ENCODE measurements around the gene SIRPB1. TPM values are rescaled to one million over a fixed set of nuclear protein-coding genes. Genes with fewer than 3 reads are reported as not detected.
"Not testable (repeated sequence)": the region's sequence is repeated elsewhere in the genome, so short reads cannot be mapped to it uniquely, and the experiment has no call there.

Gene SIRPB1
- polyA plus RNA-seq, 4 donors = 0.22 to 1.5 (median 0.54) TPM; not detected in 1

- H3K27ac ChIP-seq (ENCODE audit: low read depth in 1 of 3, low read length in 2 of 3) = no peak overlapping the region
- FAIRE-seq (no peak), DNase-seq (no peak)
- peaks cover 0 to 5% of the 10 kb centered on the region in 2 donors for H3K9me3 ChIP-seq (ENCODE audit: control insufficient read depth in 2 of 2, insufficient read depth in 1 of 2, low read depth in 1 of 2, low read length in 1 of 2)
- no peak overlapping the region for H3K4me3 ChIP-seq (ENCODE audit: low read depth in 1 of 3, low read length in 3 of 3)
- H3K4me1 ChIP-seq (ENCODE audit: control insufficient read depth in 3 of 3, insufficient read depth in 2 of 3, low read depth in 1 of 3, low read length in 2 of 3) = peaks cover 0 to 8% (median 0%) of the 10 kb centered on the region in 3 donors
- 89 to 94% (median 94%) methylated on average over 14 of the region's 14 CpGs for WGBS, 3 donors
- no peaks in the 10 kb centered on the region for H3K36me3 ChIP-seq (ENCODE audit: control insufficient read depth in 3 of 3, insufficient read depth in 2 of 3, low read depth in 1 of 3, low read length in 3 of 3)
- H3K27me3 ChIP-seq (ENCODE audit: control insufficient read depth in 3 of 3, insufficient read depth in 3 of 3, low read length in 3 of 3) = no peaks in the 10 kb centered on the region
Observed at GRCh38 chr20:1623501-1624205, 3.8 kb upstream of the SIRPB1 start.

GRCh38 chr20:1622450-1622849 lies 2.6 kb upstream of the SIRPB1 start:
- Histone ChIP-seq H3K36me3 (ENCODE audit: control insufficient read depth in 3 of 3, insufficient read depth in 2 of 3, low read depth in 1 of 3, low read length in 3 of 3) (no peaks in the 10 kb centered on the region), H3K4me3 (ENCODE audit: low read depth in 1 of 3, low read length in 3 of 3) (no peak overlapping the region), H3K4me1 (ENCODE audit: control insufficient read depth in 3 of 3, insufficient read depth in 2 of 3, low read depth in 1 of 3, low read length in 2 of 3) (peaks cover 0 to 8% (median 0%) of the 10 kb centered on the region in 3 donors), H3K27ac (ENCODE audit: low read depth in 1 of 3, low read length in 2 of 3) (no peak overlapping the region), H3K9me3 (ENCODE audit: control insufficient read depth in 2 of 2, insufficient read depth in 1 of 2, low read depth in 1 of 2, low read length in 1 of 2) (peaks cover 0 to 7% of the 10 kb centered on the region in 2 donors), H3K27me3 (ENCODE audit: control insufficient read depth in 3 of 3, insufficient read depth in 3 of 3, low read length in 3 of 3) (no peaks in the 10 kb centered on the region)
- 0 to 4% (median 0%) methylated on average over 1 of the region's 1 CpG for WGBS, 3 donors
- DNase-seq = peak in 1 of 2 donors; percentile 20
- FAIRE-seq = no peak

GRCh38 chr20:1621316-1621715 lies 1.5 kb upstream of the SIRPB1 start:
- Histone ChIP-seq H3K27ac (ENCODE audit: low read depth in 1 of 3, low read length in 2 of 3) (no peak overlapping the region), H3K27me3 (ENCODE audit: control insufficient read depth in 3 of 3, insufficient read depth in 3 of 3, low read length in 3 of 3) (no peaks in the 10 kb centered on the region), H3K36me3 (ENCODE audit: control insufficient read depth in 3 of 3, insufficient read depth in 2 of 3, low read depth in 1 of 3, low read length in 3 of 3) (no peaks in the 10 kb centered on the region), H3K4me3 (ENCODE audit: low read depth in 1 of 3, low read length in 3 of 3) (no peak overlapping the region), H3K9me3 (ENCODE audit: control insufficient read depth in 2 of 2, insufficient read depth in 1 of 2, low read depth in 1 of 2, low read length in 1 of 2) (peaks cover 0 to 7% of the 10 kb centered on the region in 2 donors), H3K4me1 (ENCODE audit: control insufficient read depth in 3 of 3, insufficient read depth in 2 of 3, low read depth in 1 of 3, low read length in 2 of 3) (peaks cover 0 to 8% (median 0%) of the 10 kb centered on the region in 3 donors)
- WGBS, 3 donors = 77 to 93% (median 83%) methylated on average over 1 of the region's 1 CpG
- DNase-seq (no peak), FAIRE-seq (no peak)

- no peak overlapping the region for H3K27ac ChIP-seq (ENCODE audit: low read depth in 1 of 3, low read length in 2 of 3)
- FAIRE-seq = no peak
- H3K4me3 ChIP-seq (ENCODE audit: low read depth in 1 of 3, low read length in 3 of 3) = no peak overlapping the region
Observed at GRCh38 chr20:1618954-1619540, 762 bp downstream of the SIRPB1 start.

GRCh38 chr20:1618479-1618878 lies 1.3 kb downstream of the SIRPB1 start:
- no peak for DNase-seq
- FAIRE-seq = no peak
- Histone ChIP-seq H3K27me3 (ENCODE audit: control insufficient read depth in 3 of 3, insufficient read depth in 3 of 3, low read length in 3 of 3) (no peaks in the 10 kb centered on the region), H3K4me1 (ENCODE audit: control insufficient read depth in 3 of 3, insufficient read depth in 2 of 3, low read depth in 1 of 3, low read length in 2 of 3) (peaks cover 0 to 8% (median 0%) of the 10 kb centered on the region in 3 donors), H3K36me3 (ENCODE audit: control insufficient read depth in 3 of 3, insufficient read depth in 2 of 3, low read depth in 1 of 3, low read length in 3 of 3) (no peaks in the 10 kb centered on the region), H3K9me3 (ENCODE audit: control insufficient read depth in 2 of 2, insufficient read depth in 1 of 2, low read depth in 1 of 2, low read length in 1 of 2) (peaks cover 0 to 7% of the 10 kb centered on the region in 2 donors), H3K27ac (ENCODE audit: low read depth in 1 of 3, low read length in 2 of 3) (no peak overlapping the region), H3K4me3 (ENCODE audit: low read depth in 1 of 3, low read length in 3 of 3) (no peak overlapping the region)

More at GRCh38 chr20:1618954-1619540, 762 bp downstream of the SIRPB1 start:
- H3K27me3 ChIP-seq (ENCODE audit: control insufficient read depth in 3 of 3, insufficient read depth in 3 of 3, low read length in 3 of 3) = no peaks in the 10 kb centered on the region
- peaks cover 0 to 7% of the 10 kb centered on the region in 2 donors for H3K9me3 ChIP-seq (ENCODE audit: control insufficient read depth in 2 of 2, insufficient read depth in 1 of 2, low read depth in 1 of 2, low read length in 1 of 2)
- H3K36me3 ChIP-seq (ENCODE audit: control insufficient read depth in 3 of 3, insufficient read depth in 2 of 3, low read depth in 1 of 3, low read length in 3 of 3) = no peaks in the 10 kb centered on the region
- peaks cover 0 to 8% (median 0%) of the 10 kb centered on the region in 3 donors for H3K4me1 ChIP-seq (ENCODE audit: control insufficient read depth in 3 of 3, insufficient read depth in 2 of 3, low read depth in 1 of 3, low read length in 2 of 3)
- DNase-seq = no peak

GRCh38 chr20:1616858-1617434 lies 2.9 kb downstream of the SIRPB1 start:
- H3K4me3 ChIP-seq (ENCODE audit: low read depth in 1 of 3, low read length in 3 of 3) = no peak overlapping the region
- no peaks in the 10 kb centered on the region for H3K27me3 ChIP-seq (ENCODE audit: control insufficient read depth in 3 of 3, insufficient read depth in 3 of 3, low read length in 3 of 3)
- no peak for DNase-seq
- H3K36me3 ChIP-seq (ENCODE audit: control insufficient read depth in 3 of 3, insufficient read depth in 2 of 3, low read depth in 1 of 3, low read length in 3 of 3) = no peaks in the 10 kb centered on the region
- no peak overlapping the region for H3K27ac ChIP-seq (ENCODE audit: low read depth in 1 of 3, low read length in 2 of 3)
- FAIRE-seq = no peak
- H3K4me1 ChIP-seq (ENCODE audit: control insufficient read depth in 3 of 3, insufficient read depth in 2 of 3, low read depth in 1 of 3, low read length in 2 of 3) = no peaks in the 10 kb centered on the region
- peaks cover 0 to 7% of the 10 kb centered on the region in 2 donors for H3K9me3 ChIP-seq (ENCODE audit: control insufficient read depth in 2 of 2, insufficient read depth in 1 of 2, low read depth in 1 of 2, low read length in 1 of 2)

- FAIRE-seq; H3K36me3 ChIP-seq (ENCODE audit: control insufficient read depth in 3 of 3, insufficient read depth in 2 of 3, low read depth in 1 of 3, low read length in 3 of 3); H3K27me3 ChIP-seq (ENCODE audit: control insufficient read depth in 3 of 3, insufficient read depth in 3 of 3, low read length in 3 of 3); H3K4me3 ChIP-seq (ENCODE audit: low read depth in 1 of 3, low read length in 3 of 3); DNase-seq; H3K9me3 ChIP-seq (ENCODE audit: control insufficient read depth in 2 of 2, insufficient read depth in 1 of 2, low read depth in 1 of 2, low read length in 1 of 2); H3K4me1 ChIP-seq (ENCODE audit: control insufficient read depth in 3 of 3, insufficient read depth in 2 of 3, low read depth in 1 of 3, low read length in 2 of 3); H3K27ac ChIP-seq (ENCODE audit: low read depth in 1 of 3, low read length in 2 of 3): not testable (repeated sequence)
- 65 to 89% methylated on average over 4 to 5 of the region's 5 CpGs; no CpG with 5 or more reads in 1 of the 3 donors for WGBS, 3 donors
Observed at GRCh38 chr20:1610404-1610803, 9.4 kb downstream of the SIRPB1 start.

- 62 to 80% (median 67%) methylated on average over 3 of the region's 5 CpGs for WGBS, 3 donors
- H3K36me3 ChIP-seq (ENCODE audit: control insufficient read depth in 3 of 3, insufficient read depth in 2 of 3, low read depth in 1 of 3, low read length in 3 of 3) = not testable (repeated sequence)
Observed at GRCh38 chr20:1608678-1609347, 11.0 kb downstream of the SIRPB1 start.

More at GRCh38 chr20:1608678-1609347, 11.0 kb downstream of the SIRPB1 start:
- H3K9me3 ChIP-seq (ENCODE audit: control insufficient read depth in 2 of 2, insufficient read depth in 1 of 2, low read depth in 1 of 2, low read length in 1 of 2); FAIRE-seq; H3K27me3 ChIP-seq (ENCODE audit: control insufficient read depth in 3 of 3, insufficient read depth in 3 of 3, low read length in 3 of 3); DNase-seq; H3K4me3 ChIP-seq (ENCODE audit: low read depth in 1 of 3, low read length in 3 of 3); H3K4me1 ChIP-seq (ENCODE audit: control insufficient read depth in 3 of 3, insufficient read depth in 2 of 3, low read depth in 1 of 3, low read length in 2 of 3); H3K27ac ChIP-seq (ENCODE audit: low read depth in 1 of 3, low read length in 2 of 3): not testable (repeated sequence)

All from small intestine (tissue), 7 donors.